ENCODE results near the gene FUZ.

GRCh38 chr19:49835562-49835961, 22.5 kb upstream of the FUZ start:
- TF ChIP-seq POLR2A (IDR thresholded peaks at IDR 0.05) = no peak
- no peak for TF ChIP-seq CTCF (IDR thresholded peaks at IDR 0.05)

Data from esophagus squamous epithelium (tissue), 4 donors.